DND-41 (cell line): ENCODE measurements around the gene CDHR2.

Experiments used
- EZH2 ChIP-seq: IDR thresholded peaks from 3 replicates; pipeline ENCODE4 v1.6.1; 2012; ENCODE audit warnings: borderline replicate concordance, low read depth, mild to moderate bottlenecking, moderate library complexity, low read length, inconsistent platforms; ENCODE audit not compliant: severe bottlenecking
- TF ChIP-seq, protein P1 (sequence below): IDR thresholded peaks from 2 replicates; pipeline ENCODE4 v1.5.1; 2012; ENCODE audit warnings: borderline replicate concordance, low read length, moderate library complexity, mild to moderate bottlenecking; ENCODE audit not compliant: poor library complexity, severe bottlenecking; ENCODE audit errors: extremely low read depth

DNA sequence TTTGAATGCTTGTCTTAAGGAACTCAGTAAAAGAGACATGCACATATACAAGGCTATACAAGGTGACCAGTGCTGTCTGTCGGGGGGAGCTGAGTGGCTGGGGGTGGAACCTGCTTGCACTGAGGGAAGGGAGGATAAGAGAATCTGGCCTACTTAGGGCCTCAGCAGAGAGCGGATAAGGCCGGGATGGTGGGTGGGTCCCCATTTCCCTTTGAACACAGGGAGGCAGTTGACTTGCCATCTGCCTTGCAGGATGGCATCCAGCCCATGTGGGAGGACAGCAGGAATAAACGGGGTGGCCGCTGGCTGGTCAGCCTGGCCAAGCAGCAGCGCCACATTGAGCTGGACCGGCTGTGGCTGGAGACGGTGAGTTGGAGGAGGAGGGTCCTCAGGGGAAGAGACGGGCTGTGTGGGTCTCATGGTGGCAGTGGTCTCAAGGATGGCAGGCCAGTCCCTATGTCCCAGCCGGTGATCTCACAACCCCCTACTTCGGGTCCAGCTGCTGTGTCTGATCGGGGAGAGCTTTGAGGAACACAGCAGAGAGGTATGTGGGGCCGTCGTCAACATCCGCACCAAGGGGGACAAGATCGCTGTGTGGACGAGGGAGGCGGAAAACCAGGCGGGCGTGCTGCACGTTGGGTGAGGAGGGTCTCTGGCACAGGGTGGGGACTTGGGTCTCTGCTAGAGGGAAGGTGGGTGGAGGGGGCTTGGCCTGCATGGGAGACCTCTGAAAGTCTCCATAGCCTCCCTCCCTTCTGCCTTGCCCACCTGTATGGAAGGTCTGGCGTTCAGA lies 95.9 kb downstream of the CDHR2 start:
- TF ChIP-seq EZH2, result no peak
- TF ChIP-seq, protein P1, sequence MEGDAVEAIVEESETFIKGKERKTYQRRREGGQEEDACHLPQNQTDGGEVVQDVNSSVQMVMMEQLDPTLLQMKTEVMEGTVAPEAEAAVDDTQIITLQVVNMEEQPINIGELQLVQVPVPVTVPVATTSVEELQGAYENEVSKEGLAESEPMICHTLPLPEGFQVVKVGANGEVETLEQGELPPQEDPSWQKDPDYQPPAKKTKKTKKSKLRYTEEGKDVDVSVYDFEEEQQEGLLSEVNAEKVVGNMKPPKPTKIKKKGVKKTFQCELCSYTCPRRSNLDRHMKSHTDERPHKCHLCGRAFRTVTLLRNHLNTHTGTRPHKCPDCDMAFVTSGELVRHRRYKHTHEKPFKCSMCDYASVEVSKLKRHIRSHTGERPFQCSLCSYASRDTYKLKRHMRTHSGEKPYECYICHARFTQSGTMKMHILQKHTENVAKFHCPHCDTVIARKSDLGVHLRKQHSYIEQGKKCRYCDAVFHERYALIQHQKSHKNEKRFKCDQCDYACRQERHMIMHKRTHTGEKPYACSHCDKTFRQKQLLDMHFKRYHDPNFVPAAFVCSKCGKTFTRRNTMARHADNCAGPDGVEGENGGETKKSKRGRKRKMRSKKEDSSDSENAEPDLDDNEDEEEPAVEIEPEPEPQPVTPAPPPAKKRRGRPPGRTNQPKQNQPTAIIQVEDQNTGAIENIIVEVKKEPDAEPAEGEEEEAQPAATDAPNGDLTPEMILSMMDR, result no peak
